Keratinocyte (primary cell): ENCODE results near the gene CD33. TPM values are rescaled to one million over a fixed set of nuclear protein-coding genes. Genes with fewer than 3 reads are reported as not detected.

Experiments used
- DNase-seq: peaks from one replicate; pipeline ENCODE4 v3.0.0-alpha.2; 2011; ENCODE audit warnings: low read depth, missing footprints, low spot score
- FAIRE-seq: peaks from 2 replicates; lab custom pipeline; 2011; peaks lifted over from hg19 to GRCh38; lab: Jason Lieb, UNC
- H2AFZ ChIP-seq: 2 replicates; pipeline ENCODE4 v1.6.0; 2012; ENCODE audit warnings: low read length, control low read depth, inconsistent platforms; ENCODE audit not compliant: control insufficient read depth
- H3K27ac ChIP-seq: 2 replicates; pipeline ENCODE4 v1.5.1; 2011; ENCODE audit warnings: low read length; ENCODE audit not compliant: control insufficient read depth, insufficient read depth
- H3K27me3 ChIP-seq: 3 replicates; pipeline ENCODE4 v1.6.0; 2011; ENCODE audit warnings: low read length; ENCODE audit not compliant: control insufficient read depth, insufficient read depth; ENCODE audit errors: extremely low read depth
- H3K36me3 ChIP-seq, 2 experiments: 2 replicates in 1 of 2; 3 replicates in 1 of 2; pipeline ENCODE4 v1.5.1; 2011; ENCODE audit warnings: low read length in 2 of 2, mild to moderate bottlenecking in 1 of 2; ENCODE audit not compliant: control insufficient read depth in 2 of 2, insufficient read depth in 2 of 2; ENCODE audit errors: extremely low read depth in 1 of 2
- H3K4me1 ChIP-seq: 3 replicates; pipeline ENCODE4 v1.5.1; 2011; ENCODE audit warnings: low read length; ENCODE audit not compliant: control insufficient read depth, insufficient read depth; ENCODE audit errors: extremely low read depth
- H3K4me2 ChIP-seq: 3 replicates; pipeline ENCODE4 v1.6.0; 2011; ENCODE audit warnings: low read depth, low read length; ENCODE audit not compliant: control insufficient read depth, insufficient read depth; ENCODE audit errors: extremely low read depth
- H3K4me3 ChIP-seq, 3 experiments: fragments of 200-600 bp in 1 of 3; sonication (generic) in 1 of 3; 2 replicates in 2 of 3; 3 replicates in 1 of 3; pipeline ENCODE4 v1.5.1; 2011 to 2016; ENCODE audit warnings: low read length in 3 of 3, mild to moderate bottlenecking in 3 of 3, control low read depth in 2 of 3, inconsistent platforms in 1 of 3, low read depth in 1 of 3, mixed read lengths in 1 of 3, mixed run types in 1 of 3, moderate library complexity in 1 of 3; ENCODE audit not compliant: control insufficient read depth in 2 of 3, insufficient read depth in 2 of 3; ENCODE audit errors: extremely low read depth in 1 of 3
- H3K79me2 ChIP-seq: 2 replicates; pipeline ENCODE4 v1.6.0; 2012; ENCODE audit warnings: low read length; ENCODE audit not compliant: control insufficient read depth, insufficient read depth
- H3K9ac ChIP-seq: 3 replicates; pipeline ENCODE4 v1.6.0; 2011; ENCODE audit warnings: low read length; ENCODE audit not compliant: control insufficient read depth, insufficient read depth; ENCODE audit errors: extremely low read depth
- H3K9me1 ChIP-seq: 3 replicates; pipeline ENCODE4 v1.6.0; 2011; ENCODE audit warnings: low read length; ENCODE audit not compliant: control insufficient read depth, insufficient read depth; ENCODE audit errors: extremely low read depth
- H3K9me3 ChIP-seq: 2 replicates; pipeline ENCODE4 v1.5.1; 2012; ENCODE audit warnings: low read depth, low read length; ENCODE audit not compliant: control insufficient read depth
- H4K20me1 ChIP-seq: 3 replicates; pipeline ENCODE4 v1.6.0; 2011; ENCODE audit warnings: low read length; ENCODE audit not compliant: control insufficient read depth, insufficient read depth; ENCODE audit errors: extremely low read depth
- EZH2 ChIP-seq: IDR thresholded peaks from one replicate; pipeline ENCODE4 v1.6.1; 2012; ENCODE audit warnings: inconsistent platforms, mild to moderate bottlenecking, low read length, moderate library complexity
- dilution Hi-C: fragments of 300-500 bp; cut with MboI; formaldehyde crosslinking; loops from one replicate; pipeline ENCODE4 v1.7.0; 2020; ENCODE audit warnings: low sequenced_read_pairs; ENCODE audit not compliant: extremely low pct_ligation_motif_present
- polyA plus RNA-seq, 5 experiments: library from polyadenylated mRNA; depleted of rRNA in 3 of 5; stranded (reverse) in 3 of 5; stranded (forward) in 1 of 5; unstranded in 1 of 5; fragments of >200 nt; gene quantifications; 1 replicate in 1 of 5; 2 replicates in 3 of 5; 3 replicates in 1 of 5; pipeline versions ENCODE4 v1.2.1 to v1.2.3, GENCODE V29; 2011 to 2012; ENCODE audit warnings: missing spikeins in 2 of 5, low read depth in 1 of 5, low replicate concordance in 1 of 5
- TF ChIP-seq, protein P1 (sequence below), 3 experiments: IDR thresholded peaks in 1 of 3; conservative IDR thresholded peaks in 1 of 3; optimal IDR thresholded peaks in 1 of 3; 2 replicates in 2 of 3; 3 replicates in 1 of 3; pipeline versions ENCODE3 to v1.5.1; 2011; ENCODE audit warnings: low read length in 3 of 3, mild to moderate bottlenecking in 3 of 3, moderate library complexity in 2 of 3, control low read depth in 1 of 3, inconsistent platforms in 1 of 3; ENCODE audit not compliant: insufficient read depth in 2 of 3; ENCODE audit errors: extremely low read depth in 1 of 3

Gene CD33
- polyA plus RNA-seq, 1 donor (not counting 4 experiments of a cell fraction or from before 2014, with no cell fraction given): 0.16 TPM

DNA sequence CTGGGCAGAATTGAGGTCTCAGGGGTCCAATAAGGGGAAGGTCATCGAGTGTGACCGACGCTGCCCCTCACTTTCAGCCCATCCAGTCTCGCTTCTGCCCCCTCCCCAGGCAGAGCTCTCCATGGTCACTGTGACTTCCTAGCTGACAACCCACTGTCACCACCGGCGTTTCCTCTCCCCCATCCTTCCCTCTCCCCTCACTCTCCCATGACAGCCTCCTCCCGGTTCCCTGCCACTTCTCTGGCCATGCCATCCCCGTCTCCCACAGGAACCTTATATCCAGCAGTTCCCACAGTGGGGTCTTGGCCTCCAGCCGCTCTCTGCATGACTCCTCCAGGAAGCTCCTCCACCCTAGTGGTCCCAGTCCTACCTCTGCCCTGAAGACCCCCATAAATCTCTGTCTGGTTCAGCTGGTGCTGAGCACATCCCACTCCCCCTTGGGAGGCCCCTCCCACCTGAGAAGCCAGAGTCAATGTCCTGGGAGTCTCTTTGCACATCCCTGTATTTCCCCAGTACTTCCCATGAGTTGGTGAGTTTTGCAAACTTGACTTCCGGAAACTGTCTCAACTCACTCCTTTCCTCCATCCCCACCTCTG is 24.7 kb upstream of the CD33 start:
- Histone ChIP-seq H3K4me1 (no peaks in the 10 kb centered on the region), H3K79me2 (no peaks in the 10 kb centered on the region), H3K9ac (no peak overlapping the region), H2AFZ (no peak overlapping the region), H3K27me3 (no peaks in the 10 kb centered on the region), H3K4me3 (no peak overlapping the region), H4K20me1 (no peaks in the 10 kb centered on the region), H3K36me3 (no peaks in the 10 kb centered on the region), H3K9me1 (no peaks in the 10 kb centered on the region), H3K9me3 (no peaks in the 10 kb centered on the region), H3K4me2 (no peak overlapping the region), H3K27ac (no peak overlapping the region)
- FAIRE-seq: no peak
- DNase-seq: no peak
- TF ChIP-seq, protein P1, sequence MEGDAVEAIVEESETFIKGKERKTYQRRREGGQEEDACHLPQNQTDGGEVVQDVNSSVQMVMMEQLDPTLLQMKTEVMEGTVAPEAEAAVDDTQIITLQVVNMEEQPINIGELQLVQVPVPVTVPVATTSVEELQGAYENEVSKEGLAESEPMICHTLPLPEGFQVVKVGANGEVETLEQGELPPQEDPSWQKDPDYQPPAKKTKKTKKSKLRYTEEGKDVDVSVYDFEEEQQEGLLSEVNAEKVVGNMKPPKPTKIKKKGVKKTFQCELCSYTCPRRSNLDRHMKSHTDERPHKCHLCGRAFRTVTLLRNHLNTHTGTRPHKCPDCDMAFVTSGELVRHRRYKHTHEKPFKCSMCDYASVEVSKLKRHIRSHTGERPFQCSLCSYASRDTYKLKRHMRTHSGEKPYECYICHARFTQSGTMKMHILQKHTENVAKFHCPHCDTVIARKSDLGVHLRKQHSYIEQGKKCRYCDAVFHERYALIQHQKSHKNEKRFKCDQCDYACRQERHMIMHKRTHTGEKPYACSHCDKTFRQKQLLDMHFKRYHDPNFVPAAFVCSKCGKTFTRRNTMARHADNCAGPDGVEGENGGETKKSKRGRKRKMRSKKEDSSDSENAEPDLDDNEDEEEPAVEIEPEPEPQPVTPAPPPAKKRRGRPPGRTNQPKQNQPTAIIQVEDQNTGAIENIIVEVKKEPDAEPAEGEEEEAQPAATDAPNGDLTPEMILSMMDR (optimal IDR thresholded peaks at IDR 0.05 in 1 of 3, IDR thresholded peaks at IDR 0.05 in 1 of 3, conservative IDR thresholded peaks at IDR 0.05 in 1 of 3; ENCODE audit: extremely low read depth in 1 of 3, insufficient read depth in 2 of 3, low read length in 3 of 3): no peak
- TF ChIP-seq EZH2: no peak
- dilution Hi-C loops: no loop called here

DNA sequence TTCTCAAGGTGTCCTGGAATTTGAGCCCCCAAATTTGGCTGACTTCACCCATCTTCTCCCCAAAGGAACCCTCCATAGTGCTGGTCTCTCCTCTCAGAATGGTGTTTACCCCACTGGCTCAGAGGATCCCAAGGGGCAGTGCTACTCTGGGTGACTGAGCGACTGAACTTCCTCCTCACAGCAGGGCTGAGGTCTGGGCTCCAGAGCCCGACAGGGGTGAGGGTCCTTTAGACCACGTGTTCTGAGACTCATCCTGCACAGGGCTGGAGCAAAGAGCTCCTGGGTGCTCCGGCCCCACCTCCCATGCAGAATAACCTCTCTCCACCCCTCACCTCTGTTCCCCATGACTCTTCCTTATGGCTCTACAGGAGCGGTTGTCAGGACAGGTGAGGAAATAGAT is 23.2 kb upstream of the CD33 start:
- Histone ChIP-seq H4K20me1 (no peaks in the 10 kb centered on the region), H3K4me1 (no peaks in the 10 kb centered on the region), H3K4me2 (no peak overlapping the region), H2AFZ (no peak overlapping the region), H3K9me1 (no peaks in the 10 kb centered on the region), H3K4me3 (no peak overlapping the region), H3K27me3 (no peaks in the 10 kb centered on the region), H3K36me3 (no peaks in the 10 kb centered on the region), H3K9ac (no peak overlapping the region), H3K9me3 (no peaks in the 10 kb centered on the region), H3K79me2 (no peaks in the 10 kb centered on the region), H3K27ac (no peak overlapping the region)
- TF ChIP-seq EZH2: no peak
- TF ChIP-seq, protein P1 (optimal IDR thresholded peaks at IDR 0.05 in 1 of 3, IDR thresholded peaks at IDR 0.05 in 1 of 3, conservative IDR thresholded peaks at IDR 0.05 in 1 of 3; ENCODE audit: extremely low read depth in 1 of 3, insufficient read depth in 2 of 3, low read length in 3 of 3): no peak
- DNase-seq: no peak
- dilution Hi-C loops: no loop called here
- no peak for FAIRE-seq
